Adrenal gland (tissue), 19 donors: ENCODE data around the gene IL6. TPM values are rescaled to one million over a fixed set of nuclear protein-coding genes. Genes with fewer than 3 reads are reported as not detected.
"Not testable (repeated sequence)": the region's sequence is repeated elsewhere in the genome, so short reads cannot be mapped to it uniquely, and the experiment has no call there.

Experiments used
- DNase-seq, 7 donors: peaks; one replicate each; pipeline ENCODE4 v3.0.0-alpha.2; 2019 to 2020
- H3K27ac ChIP-seq, 5 donors: fragments of 200-600 bp; sonication (generic) in 4 of 5; 1 replicate in 3 of 5; 2 replicates in 2 of 5; pipeline versions ENCODE4 v1.5.1 to v1.8.0; 2016 to 2020; ENCODE audit warnings: mild to moderate bottlenecking in 1 of 5
- H3K27me3 ChIP-seq: fragments of 200-600 bp; 2 replicates; pipeline ENCODE4 v1.8.0; 2021
- H3K36me3 ChIP-seq, 2 donors: fragments of 200-600 bp; replicated peaks in 1 of 2; 1 replicate in 1 of 2; 2 replicates in 1 of 2; pipeline versions ENCODE4 v1.5.1 to v1.8.0; 2018 to 2022
- H3K4me1 ChIP-seq, 2 donors: fragments of 200-600 bp; replicated peaks in 1 of 2; 1 replicate in 1 of 2; 2 replicates in 1 of 2; pipeline versions ENCODE4 v1.5.1 to v1.8.0; 2018 to 2021
- H3K4me3 ChIP-seq, 4 donors: fragments of 200-600 bp; sonication (generic) in 3 of 4; one replicate each; pipeline ENCODE4 v1.5.1; 2016 to 2018
- H3K9me3 ChIP-seq, 3 donors: fragments of 200-600 bp; sonication (generic) in 1 of 3; replicated peaks in 1 of 3; 1 replicate in 2 of 3; 2 replicates in 1 of 3; pipeline versions ENCODE4 v1.5.1 to v1.8.0; 2016 to 2021
- CTCF ChIP-seq, 6 experiments: fragments of 450-650 bp in 4 of 6; fragments of 200-600 bp in 2 of 6; sonication (generic) in 1 of 6; IDR thresholded peaks; 1 replicate in 5 of 6; 2 replicates in 1 of 6; pipeline versions ENCODE4 v1.5.1 to v1.8.0; 2016 to 2021; ENCODE audit warnings: antibody characterized with exemption in 6 of 6, mild to moderate bottlenecking in 2 of 6, moderate library complexity in 1 of 6
- POLR2A ChIP-seq, 2 donors: fragments of 450-650 bp; IDR thresholded peaks; one replicate each; pipeline ENCODE4 v1.6.1; 2017; ENCODE audit warnings: antibody characterized with exemption in 2 of 2, mild to moderate bottlenecking in 2 of 2, moderate library complexity in 1 of 2
- WGBS, 4 donors: extraction: QIAGEN DNeasy Blood & Tissue Kit in 2 of 4; methylation state at CpG; one replicate each; pipeline versions ENCODE4 v1.1.5 to v1.1.7; 2013 to 2017; 5-methylcytosine and 5-hydroxymethylcytosine counted together
- intact Hi-C, 2 donors: fragments of 100-400 bp; cut with DNase I; formaldehyde crosslinking; loops; one replicate each; pipeline versions ENCODE4 v1.14.1 to v1.15.0; 2022 to 2023
- long read RNA-seq, 10 donors: library from polyadenylated mRNA in 3 of 10; unstranded in 2 of 10; stranded (forward) in 1 of 10; transcript quantifications; one replicate each; pipeline ENCODE4 v2.0.0 and lab custom pipeline, GENCODE V29; 2021 to 2026
- polyA plus RNA-seq, 3 donors: library from polyadenylated mRNA; stranded (reverse); fragments of 200-250 nt in 2 of 3; fragments of 350-450 nt in 1 of 3; fragmentation: Illumina TruSeq in 1 of 3; extraction: RNeasy Lipid Tissue Mini Kit (QIAGEN cat#74804) in 1 of 3; gene quantifications; one replicate each; pipeline ENCODE4 v1.2.3, GENCODE V29; 2013 to 2014
- total RNA-seq, 9 donors: library from RNA; depleted of rRNA in 4 of 9; stranded (reverse); fragments of >200 nt in 4 of 9; fragments of 120-200 nt in 1 of 9; fragmentation: NEBNext Ultra II Directional in 1 of 9; extraction: Animal tissue kit (Norgen Biotek cat#: 25700) in 1 of 9; gene quantifications; one replicate each; pipeline versions ENCODE4 v1.1.0 to v1.2.4, GENCODE V29; 2013 to 2023
- donor health status: healthy with polysubstance abuse.
- donor health status: Bipolar disorder and iron deficiency.
- donor health status: DM: yes; HTN: yes; CAD: no.
- donor health status: DM: no; HTN: no; CAD: no.
- donor health status: DM: no; HTN: no; CAD: no.
- donor health status: DM: yes; HTN: yes; CAD: no.

The IL6 gene
- total RNA-seq (1 to 10 TPM in 3 of 9 donors, under 1 TPM in 3, not detected in 3; 0.42 to 3.6 (median 0.90) TPM), polyA plus RNA-seq (10 to 100 TPM in 1 of 3 donors, 1 to 10 TPM in 1, under 1 TPM in 1; 0.80 to 15.7 (median 1.0) TPM)
- long read RNA-seq, donor 1, result 0 reads
- long read RNA-seq, donor 2, result 0 reads
- long read RNA-seq, donor 3, result 0 reads
- long read RNA-seq, donor 4, result 0 reads
- long read RNA-seq, donor 5, result 0 reads
- long read RNA-seq, donor 6, result 0 reads
- long read RNA-seq, donor 7, result 0 reads
- long read RNA-seq, donor 8, result 0 reads
- long read RNA-seq, donor 9, result 0 reads
- long read RNA-seq, donor 10, result 0 reads

GRCh38 chr7:22726907-22727713 is at the start of gene IL6:
Gene IL6, plus strand, starts transcription at chr7:22727200. Its CDS starts 63 bp downstream, at chr7:22727263.
- TF ChIP-seq POLR2A (IDR thresholded peaks at IDR 0.05), result no peak
- TF ChIP-seq CTCF (IDR thresholded peaks at IDR 0.05), result no peak
- intact Hi-C loops, result loop anchor here (5.0 to 10.0 kb wide), 3 partner anchors 165 to 328 kb away; no protein-coding TSS in a partner anchor
- WGBS, 4 donors, result 24 to 28% (median 26%) methylated on average over 7 to 28 of the region's 28 CpGs
- Histone ChIP-seq H3K9me3 (no peaks in the 10 kb centered on the region), H3K27ac (peak within 1 kb of the TSS in 4 of 5 donors; percentile 8 to 84 (median 48)), H3K27me3 (no peaks in the 10 kb centered on the region), H3K4me3 (peak within 1 kb of the TSS in 2 of 4 donors; percentile 24 to 43), H3K4me1 (peaks cover 4 to 27% of the 10 kb centered on the region in 2 donors), H3K36me3 (no peaks in the 10 kb centered on the region)
- DNase-seq, result peak; percentile 59 to 84 (median 71)

- H3K4me3 ChIP-seq, intact Hi-C loops, H3K36me3 ChIP-seq, H3K27me3 ChIP-seq, DNase-seq, H3K27ac ChIP-seq, H3K9me3 ChIP-seq, H3K4me1 ChIP-seq: not testable (repeated sequence)
- 83 to 90% (median 89%) methylated on average over 5 of the region's 5 CpGs for WGBS, 4 donors
Observed at GRCh38 chr7:22677263-22677662, 49.7 kb upstream of the IL6 start.

DNA sequence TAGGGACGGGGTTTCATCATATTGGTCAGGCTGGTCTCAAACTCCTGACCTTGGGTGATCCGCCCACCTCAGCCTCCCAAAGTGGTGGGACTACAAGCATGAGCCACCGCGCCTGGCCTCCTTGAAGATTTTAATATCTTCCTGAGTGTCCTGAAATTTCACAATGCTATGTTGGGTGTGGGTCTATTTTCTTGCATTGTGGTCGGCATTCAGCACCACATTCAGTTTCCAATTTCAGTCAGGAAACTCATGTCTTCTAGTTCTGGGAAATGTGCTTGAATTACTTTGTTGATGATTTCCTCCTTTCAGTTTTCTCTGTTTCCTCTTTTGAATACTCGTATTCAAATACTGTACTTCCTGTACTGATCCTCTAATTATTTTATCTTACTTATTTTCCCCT is 49.3 kb upstream of the IL6 start:
- Histone ChIP-seq H3K27ac (no peak overlapping the region), H3K36me3 (no peaks in the 10 kb centered on the region), H3K4me3 (no peak overlapping the region), H3K27me3 (no peaks in the 10 kb centered on the region), H3K4me1 (no peaks in the 10 kb centered on the region), H3K9me3 (no peaks in the 10 kb centered on the region)
- TF ChIP-seq POLR2A (IDR thresholded peaks at IDR 0.05) (no peak), CTCF (IDR thresholded peaks at IDR 0.05) (no peak)
- WGBS, 4 donors, result 56 to 73% (median 63%) methylated on average over 6 of the region's 6 CpGs
- peak in 1 of 7 donors; percentile 16 for DNase-seq
- intact Hi-C loops, result no loop called here

- Histone ChIP-seq H3K4me1 (no peaks in the 10 kb centered on the region), H3K9me3 (no peaks in the 10 kb centered on the region), H3K36me3 (no peaks in the 10 kb centered on the region), H3K4me3 (no peak overlapping the region), H3K27me3 (no peaks in the 10 kb centered on the region), H3K27ac (no peak overlapping the region)
- intact Hi-C loops, result no loop called here
- WGBS, 4 donors, result 73 to 83% (median 78%) methylated on average over 5 of the region's 5 CpGs
- no peak for TF ChIP-seq POLR2A (IDR thresholded peaks at IDR 0.05)
- no peak for TF ChIP-seq CTCF (IDR thresholded peaks at IDR 0.05)
- no peak for DNase-seq
Observed at GRCh38 chr7:22680482-22680911, 46.5 kb upstream of the IL6 start.
